K562 (cell line): ENCODE results near the gene USH1G. TPM values are rescaled to one million over a fixed set of nuclear protein-coding genes. Genes with fewer than 3 reads are reported as not detected.

Experiments used
- ATAC-seq: fragments of 200-7000 bp; cut with Tn5 transposase; 3 replicates; pipeline ENCODE4 v1.9.1; 2020; ENCODE audit warnings: moderate library complexity
- BruUV-seq: library from RNA; stranded (reverse); fragments of 400-500 nt; replicated peaks from 2 replicates; lab custom pipeline; 2021; lab: Mats Ljungman, UMichigan
- CTCF ChIA-PET: fragments of 300-600 bp; formaldehyde crosslinking; extraction: SDS; loops from one replicate; lab custom pipeline; 2021; ENCODE audit warnings: low intra/inter-chr PET ratio; lab: Yijun Ruan, JAX
- POLR2A ChIA-PET: fragments of 300-600, 350-650 bp; sonication (Branson Sonifier 250); formaldehyde crosslinking; extraction: SDS; loops from one replicate; lab custom pipeline; 2021; ENCODE audit warnings: antibody characterized with exemption, inconsistent platforms; lab: Yijun Ruan, JAX
- DNase-seq, 4 experiments: peaks; one replicate each; pipeline versions ENCODE4 v3.0.0 to v3.0.0-alpha.2; 2011 to 2018; ENCODE audit warnings: low spot score in 3 of 4, mixed read lengths in 3 of 4; ENCODE audit errors: extremely low read depth in 1 of 4
- FAIRE-seq: peaks from 2 replicates; lab custom pipeline; 2011; peaks lifted over from hg19 to GRCh38; lab: Jason Lieb, UNC
- H2AFZ ChIP-seq: 2 replicates; pipeline ENCODE4 v1.6.0; 2011; ENCODE audit warnings: low read depth, low read length, control low read depth, inconsistent platforms
- H3K27ac ChIP-seq: fragments of 200-600 bp; 3 replicates; pipeline ENCODE4 v1.8.0; 2011; ENCODE audit warnings: low read depth, mild to moderate bottlenecking, control low read depth, inconsistent platforms, low read length, moderate library complexity, mixed read lengths; ENCODE audit errors: extremely low read depth
- H3K27me3 ChIP-seq, 2 experiments: fragments of 300-600 bp in 1 of 2; 2 replicates in 1 of 2; 3 replicates in 1 of 2; pipeline versions ENCODE4 v1.6.0 to v1.8.0; 2011; ENCODE audit warnings: inconsistent platforms in 2 of 2, low read length in 2 of 2, mild to moderate bottlenecking in 1 of 2, mixed read lengths in 1 of 2, moderate library complexity in 1 of 2; ENCODE audit not compliant: control insufficient read depth in 2 of 2, insufficient read depth in 2 of 2
- H3K36me3 ChIP-seq: fragments of 300-600 bp; 3 replicates; pipeline ENCODE4 v1.8.0; 2011; ENCODE audit warnings: mild to moderate bottlenecking, low read length, inconsistent platforms; ENCODE audit not compliant: control insufficient read depth, insufficient read depth
- H3K4me1 ChIP-seq, 2 experiments: fragments of 200-600 bp in 1 of 2; replicated peaks in 1 of 2; 2 replicates in 1 of 2; 3 replicates in 1 of 2; pipeline versions ENCODE4 v1.5.1 to v1.8.0; 2011; ENCODE audit warnings: inconsistent platforms in 2 of 2, low read length in 2 of 2, mild to moderate bottlenecking in 1 of 2, mixed read lengths in 1 of 2, moderate library complexity in 1 of 2; ENCODE audit not compliant: control insufficient read depth in 2 of 2, insufficient read depth in 2 of 2
- H3K4me2 ChIP-seq: 2 replicates; pipeline ENCODE4 v1.6.1; 2011; ENCODE audit warnings: low read length, control low read depth, inconsistent platforms, mixed read lengths; ENCODE audit not compliant: insufficient read depth
- H3K4me3 ChIP-seq: fragments of 200-600 bp; sonication (generic), shearing (Covaris generic); 2 replicates; pipeline ENCODE4 v1.5.1; 2016; ENCODE audit warnings: control low read depth, inconsistent platforms
- H3K79me2 ChIP-seq: fragments of 200-600 bp; 3 replicates; pipeline ENCODE4 v1.8.0; 2011; ENCODE audit warnings: low read length, inconsistent platforms; ENCODE audit not compliant: control insufficient read depth, insufficient read depth
- H3K9ac ChIP-seq, 2 experiments: 2 replicates each; pipeline versions ENCODE4 v1.6.0 to v1.6.1; 2011; ENCODE audit warnings: low read depth in 2 of 2, low read length in 2 of 2, control low read depth in 1 of 2, inconsistent platforms in 1 of 2, mild to moderate bottlenecking in 1 of 2, mixed read lengths in 1 of 2; ENCODE audit not compliant: insufficient read depth in 1 of 2
- H3K9me1 ChIP-seq: one replicate; pipeline ENCODE4 v1.6.0; 2011; ENCODE audit warnings: inconsistent platforms, mild to moderate bottlenecking, low read length, moderate library complexity; ENCODE audit not compliant: control insufficient read depth, insufficient read depth
- H3K9me3 ChIP-seq: replicated peaks from 2 replicates; pipeline ENCODE4 v1.5.1; 2011; ENCODE audit warnings: low read depth, low read length, inconsistent platforms; ENCODE audit not compliant: control insufficient read depth, insufficient read depth
- H4K20me1 ChIP-seq: replicated peaks from 2 replicates; pipeline ENCODE4 v1.6.1; 2011; ENCODE audit warnings: low read length, inconsistent platforms, mixed read lengths; ENCODE audit not compliant: control insufficient read depth, insufficient read depth
- CBX2 ChIP-seq: fragments of 200-600 bp; sonication (generic); IDR thresholded peaks from one replicate; pipeline ENCODE4 v1.6.1; 2012; ENCODE audit warnings: mild to moderate bottlenecking, low read length, inconsistent platforms; ENCODE audit not compliant: insufficient read depth, poor library complexity, severe bottlenecking
- CC2D1A ChIP-seq: fragments of 450-650 bp; IDR thresholded peaks from 2 replicates; pipeline ENCODE4 v1.6.1; 2017; ENCODE audit warnings: mild to moderate bottlenecking
- CCNT2 ChIP-seq: IDR thresholded peaks from 2 replicates; pipeline ENCODE4 v1.6.1; 2011; ENCODE audit warnings: borderline replicate concordance, low read depth, mild to moderate bottlenecking, moderate library complexity, mixed read lengths, low read length; ENCODE audit not compliant: insufficient read length; ENCODE audit errors: extremely low read depth
- CEBPB ChIP-seq: fragments of 450-650 bp; IDR thresholded peaks from 2 replicates; pipeline ENCODE4 v1.6.1; 2016; ENCODE audit warnings: missing genetic modification characterization, missing compliant biosample characterization
- CREM ChIP-seq: IDR thresholded peaks from 2 replicates; pipeline ENCODE4 v1.6.1; 2014; ENCODE audit warnings: antibody characterized with exemption, low read depth
- ETV1 ChIP-seq: fragments of 450-650 bp; conservative IDR thresholded peaks from 2 replicates; pipeline ENCODE4 v1.6.1; 2016; ENCODE audit warnings: missing genetic modification characterization, control low read depth, low read depth, missing compliant biosample characterization
- FOXP4 ChIP-seq: sonication (generic); formaldehyde crosslinking; IDR thresholded peaks from 2 replicates; pipeline ENCODE4 v1.8.0; 2022; ENCODE audit warnings: mild to moderate bottlenecking, missing genetic modification reagents, borderline replicate concordance
- GABPB2 ChIP-seq: fragments of 250-450 bp; sonication (Bioruptor Pico); conservative IDR thresholded peaks from 2 replicates; pipeline ENCODE4 v1.5.1; 2021; ENCODE audit warnings: mild to moderate bottlenecking
- HOXB6 ChIP-seq: fragments of 250-450 bp; sonication (Bioruptor Pico); IDR thresholded peaks from 2 replicates; pipeline ENCODE4 v1.5.1; 2022; ENCODE audit warnings: mild to moderate bottlenecking, borderline replicate concordance
- MITF ChIP-seq: IDR thresholded peaks from 2 replicates; pipeline ENCODE4 v1.6.1; 2014; ENCODE audit warnings: antibody characterized with exemption
- PTRF ChIP-seq: fragments of 450-650 bp; IDR thresholded peaks from 2 replicates; pipeline ENCODE4 v1.6.1; 2016; ENCODE audit warnings: mild to moderate bottlenecking, missing genetic modification characterization, missing compliant biosample characterization
- SRF ChIP-seq, 2 experiments: fragments of 250-450, 450-650 bp in 1 of 2; sonication (Bioruptor Pico) in 1 of 2; sonication (generic) in 1 of 2; formaldehyde crosslinking; IDR thresholded peaks; 2 replicates each; pipeline versions ENCODE4 v1.5.0 to v1.5.1; 2020 to 2022; ENCODE audit warnings: mild to moderate bottlenecking in 1 of 2, missing genetic modification reagents in 1 of 2
- TARDBP ChIP-seq: fragments of 450-650 bp; IDR thresholded peaks from 2 replicates; pipeline ENCODE4 v1.6.1; 2016
- WHSC1 ChIP-seq: IDR thresholded peaks from one replicate; pipeline ENCODE4 v1.6.1; 2012; ENCODE audit warnings: low read length, control low read depth, inconsistent platforms
- ZNF445 ChIP-seq: fragments of 250-450 bp; sonication (Bioruptor Pico); IDR thresholded peaks from 2 replicates; pipeline ENCODE4 v1.4.0; 2020; ENCODE audit warnings: low read depth, mild to moderate bottlenecking, moderate library complexity
- WGBS: fragments of 100-300 bp; shearing (Covaris generic); methylation state at CpG from one replicate; pipeline ENCODE4 v1.1.6; 2016; ENCODE audit warnings: low coverage, mixed read lengths; ENCODE audit not compliant: insufficient coverage; ENCODE audit errors: missing lambda C conversion rate; 5-methylcytosine and 5-hydroxymethylcytosine counted together
- in situ Hi-C: fragments of 300-500 bp; cut with MboI; formaldehyde crosslinking; loops from 4 replicates; pipeline ENCODE4 v1.15.0; 2018; ENCODE audit warnings: inconsistent platforms, mixed read lengths
- intact Hi-C: fragments of 100-400 bp; cut with micrococcal nuclease; formaldehyde crosslinking; loops from 2 replicates; pipeline ENCODE4 v1.14.2; 2022
- polyA plus RNA-seq, 8 experiments: library from polyadenylated mRNA; depleted of rRNA in 4 of 8; stranded (reverse) in 5 of 8; unstranded in 3 of 8; fragments of >200 nt; fragmentation: Nextera tagmentation in 2 of 8; fragmentation: Illumina TruSeq in 1 of 8; extraction: Ambion mirVana in 2 of 8; extraction: Trizol in 1 of 8; gene quantifications; 2 replicates each; pipeline versions ENCODE4 v1.2.1 to v1.2.3, GENCODE V29; 2011 to 2014; ENCODE audit warnings: inconsistent platforms in 1 of 8, missing spikeins in 1 of 8
- total RNA-seq, 7 experiments: library from RNA; depleted of rRNA in 6 of 7; stranded (reverse); fragments of >200 nt in 6 of 7; fragmentation: Illumina TruSeq in 2 of 7; extraction: Trizol in 2 of 7; gene quantifications; 2 replicates each; pipeline versions ENCODE4 v1.2.1 to v1.2.3, GENCODE V29; 2011 to 2021; ENCODE audit warnings: low replicate concordance in 1 of 7

The USH1G gene
- total and polyA plus RNA-seq, 9 of the 15 experiments (the other 6 are each of a cell fraction or from before 2014, with no cell fraction given): 0.22 to 1.00 (median 0.64) TPM; not detected in 2

GRCh38 chr17:74964988-74965622 is 42.0 kb upstream of the USH1G start:
- Histone ChIP-seq H3K9me3 (no peaks in the 10 kb centered on the region), H3K36me3 (no peaks in the 10 kb centered on the region), H4K20me1 (no peaks in the 10 kb centered on the region), H3K9me1 (no peaks in the 10 kb centered on the region), H3K9ac (peak overlapping the region in 1 of 2 experiments; percentile 4; a peak in 1 of 4 replicates), H3K27me3 (no peaks in the 10 kb centered on the region), H3K4me3 (no peak overlapping the region), H3K4me1 (peaks cover 8 to 33% of the 10 kb centered on the region in 2 experiments; a peak in 4 of 5 replicates), H3K27ac (no peak overlapping the region), H2AFZ (no peak overlapping the region), H3K79me2 (no peaks in the 10 kb centered on the region), H3K4me2 (no peak overlapping the region)
- no TSS peak for BruUV-seq
- FAIRE-seq: no peak
- DNase-seq: no peak
- ChIA-PET CTCF (interaction anchor here (0.9 kb wide), 1 partner anchor 237 kb away, joined by 4 read pairs; no protein-coding TSS in a partner anchor), POLR2A (interaction anchor here (0.6 to 2.3 kb wide), 3 partner anchors 46 to 218 kb away, joined by 3 to 7 read pairs (median 3); no protein-coding TSS in a partner anchor)
- in situ Hi-C loops: loop anchor here (5.0 kb wide), 1 partner anchor 147 kb away; no protein-coding TSS in a partner anchor
- intact Hi-C loops: loop anchor here (5.0 kb wide), 1 partner anchor 147 kb away; no protein-coding TSS in a partner anchor
- WGBS: 53% methylated on average over 14 of the region's 14 CpGs
- no peak for ATAC-seq
- no peak for TF ChIP-seq CCNT2
- TF ChIP-seq HOXB6 (CRISPR knock-in tag): no peak
- no peak for TF ChIP-seq TARDBP
- no peak for TF ChIP-seq CBX2
- TF ChIP-seq WHSC1: no peak
- no peak for TF ChIP-seq GABPB2
- no peak for TF ChIP-seq SRF (CRISPR knock-in tag; IDR thresholded peaks at IDR 0.05)
- TF ChIP-seq MITF: no peak
- no peak for TF ChIP-seq CEBPB
- TF ChIP-seq PTRF (tag): no peak
- no peak for TF ChIP-seq CC2D1A
- TF ChIP-seq ZNF445 (CRISPR knock-in tag): no peak
- no peak for TF ChIP-seq ETV1 (tag)
- TF ChIP-seq FOXP4 (CRISPR knock-in tag): no peak
- no peak for TF ChIP-seq CREM
